Fibroblast of skin of right biceps (primary cell): Measurements from ENCODE around the gene TXNDC12.

ENCODE experiments used
- DNase-seq: peaks from one replicate; pipeline ENCODE4 v3.0.0-alpha.2; 2013

Gene TXNDC12

GRCh38 chr1:51990478-51990965, 64.5 kb downstream of the TXNDC12 start, which contains the start of gene RAB3B:
Gene RAB3B, minus strand, starts transcription at chr1:51990700. Its CDS starts 13,583 bp downstream, at chr1:51977117.
- peak; percentile 65 for DNase-seq

GRCh38 chr1:51989582-51990477, 65.2 kb downstream of the TXNDC12 start:
- DNase-seq, result no peak

- no peak for DNase-seq
Observed at GRCh38 chr1:51988254-51988653, 66.7 kb downstream of the TXNDC12 start.

GRCh38 chr1:51986718-51987117, 68.3 kb downstream of the TXNDC12 start:
- DNase-seq, result no peak

GRCh38 chr1:51982161-51982560, 72.8 kb downstream of the TXNDC12 start:
- DNase-seq, result no peak

- no peak for DNase-seq
Observed at GRCh38 chr1:51981555-51981954, 73.4 kb downstream of the TXNDC12 start.

- no peak for DNase-seq
Observed at GRCh38 chr1:51978099-51978498, 76.9 kb downstream of the TXNDC12 start.

- DNase-seq, result no peak
Observed at GRCh38 chr1:51976846-51977602, 78.0 kb downstream of the TXNDC12 start.

GRCh38 chr1:51973587-51974474, 81.2 kb downstream of the TXNDC12 start:
- no peak for DNase-seq
